ENCODE data around the gene AK2.

- TF ChIP-seq, protein P1, sequence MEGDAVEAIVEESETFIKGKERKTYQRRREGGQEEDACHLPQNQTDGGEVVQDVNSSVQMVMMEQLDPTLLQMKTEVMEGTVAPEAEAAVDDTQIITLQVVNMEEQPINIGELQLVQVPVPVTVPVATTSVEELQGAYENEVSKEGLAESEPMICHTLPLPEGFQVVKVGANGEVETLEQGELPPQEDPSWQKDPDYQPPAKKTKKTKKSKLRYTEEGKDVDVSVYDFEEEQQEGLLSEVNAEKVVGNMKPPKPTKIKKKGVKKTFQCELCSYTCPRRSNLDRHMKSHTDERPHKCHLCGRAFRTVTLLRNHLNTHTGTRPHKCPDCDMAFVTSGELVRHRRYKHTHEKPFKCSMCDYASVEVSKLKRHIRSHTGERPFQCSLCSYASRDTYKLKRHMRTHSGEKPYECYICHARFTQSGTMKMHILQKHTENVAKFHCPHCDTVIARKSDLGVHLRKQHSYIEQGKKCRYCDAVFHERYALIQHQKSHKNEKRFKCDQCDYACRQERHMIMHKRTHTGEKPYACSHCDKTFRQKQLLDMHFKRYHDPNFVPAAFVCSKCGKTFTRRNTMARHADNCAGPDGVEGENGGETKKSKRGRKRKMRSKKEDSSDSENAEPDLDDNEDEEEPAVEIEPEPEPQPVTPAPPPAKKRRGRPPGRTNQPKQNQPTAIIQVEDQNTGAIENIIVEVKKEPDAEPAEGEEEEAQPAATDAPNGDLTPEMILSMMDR (conservative IDR thresholded peaks at IDR 0.05; ENCODE audit: low read depth, low read length): no peak
- TF ChIP-seq EZH2 (IDR thresholded peaks at IDR 0.05; ENCODE audit: low read length, unreplicated experiment) (no peak), EZH2phosphoT487 (IDR thresholded peaks at IDR 0.05; ENCODE audit: borderline replicate concordance, low read length) (no peak)
These were observed 33.0 kb downstream of the AK2 start for GRCh38 chr1:33003657-33004056.

All from PC-3 (cell line).